T-cell (primary cell): Measurements from ENCODE around the gene PTPRO. TPM values are rescaled to one million over a fixed set of nuclear protein-coding genes. Genes with fewer than 3 reads are reported as not detected.

Experiments
- ATAC-seq, 4 experiments: fragments of 200-7000 bp in 3 of 4; fragments of 150-1000 bp in 1 of 4; cut with Tn5 transposase; replicated peaks in 1 of 4; 1 replicate in 3 of 4; 2 replicates in 1 of 4; pipeline ENCODE4 v1.10.0; 2021; ENCODE audit warnings: moderate library complexity in 3 of 4, mild to moderate bottlenecking in 2 of 4, moderate number of reproducible peaks in 1 of 4
- CTCF ChIA-PET, 2 donors: fragments of 300-600 bp; sonication (Branson Sonifier 250); formaldehyde crosslinking; loops; one replicate each; lab custom pipeline; 2022; ENCODE audit warnings: antibody characterized with exemption in 2 of 2; lab: Charles Lee
- POLR2A ChIA-PET, 2 donors: fragments of 300-600 bp; sonication (Branson Sonifier 250); formaldehyde crosslinking; loops; one replicate each; lab custom pipeline; 2022; ENCODE audit warnings: antibody characterized with exemption in 2 of 2; lab: Charles Lee
- DNase-seq, 35 experiments: peaks; one replicate each; pipeline versions ENCODE4 v3.0.0 to v3.0.0-alpha.2; 2013 to 2023
- H3K27ac ChIP-seq: one replicate; pipeline ENCODE4 v1.5.1; 2013; ENCODE audit warnings: low read length
- H3K27me3 ChIP-seq, 2 experiments: replicated peaks in 1 of 2; 1 replicate in 1 of 2; 2 replicates in 1 of 2; pipeline versions ENCODE4 v1.6.1 to v1.7.0; 2013; ENCODE audit warnings: low read length in 1 of 2, mixed read lengths in 1 of 2; ENCODE audit not compliant: control insufficient read depth in 2 of 2, insufficient read depth in 2 of 2; ENCODE audit errors: extremely low read depth in 1 of 2
- H3K36me3 ChIP-seq, 2 donors: 1 replicate in 1 of 2; 2 replicates in 1 of 2; pipeline versions ENCODE4 v1.6.1 to v1.7.0; 2013; ENCODE audit warnings: low read length in 1 of 2; ENCODE audit not compliant: control insufficient read depth in 2 of 2, insufficient read depth in 1 of 2; ENCODE audit errors: extremely low read depth in 1 of 2
- H3K4me1 ChIP-seq, 2 experiments: 1 replicate in 1 of 2; 2 replicates in 1 of 2; pipeline versions ENCODE4 v1.6.1 to v1.7.0; 2013; ENCODE audit warnings: low read length in 2 of 2, mixed read lengths in 1 of 2; ENCODE audit not compliant: insufficient read depth in 2 of 2, control insufficient read depth in 1 of 2; ENCODE audit errors: extremely low read depth in 1 of 2
- H3K4me3 ChIP-seq, 2 donors: 1 replicate in 1 of 2; 2 replicates in 1 of 2; pipeline versions ENCODE4 v1.5.1 to v1.7.0; 2013; ENCODE audit warnings: mild to moderate bottlenecking in 2 of 2, low read length in 1 of 2, moderate library complexity in 1 of 2; ENCODE audit not compliant: control insufficient read depth in 1 of 2; ENCODE audit errors: extremely low read depth in 1 of 2
- H3K9me3 ChIP-seq: 2 replicates; pipeline ENCODE4 v1.7.0; 2013
- H3K27ac Mint-ChIP-seq, 2 donors: one replicate each; pipeline ENCODE4 v1.8.0; 2020 to 2021; ENCODE audit warnings: mild to moderate bottlenecking in 2 of 2, mixed read lengths in 2 of 2
- H3K27me3 Mint-ChIP-seq, 2 donors: one replicate each; pipeline ENCODE4 v1.8.0; 2021 to 2022; ENCODE audit warnings: mixed read lengths in 2 of 2
- H3K36me3 Mint-ChIP-seq: one replicate; pipeline ENCODE4 v1.8.0; 2021; ENCODE audit warnings: mixed read lengths
- H3K4me1 Mint-ChIP-seq, 3 donors: one replicate each; pipeline ENCODE4 v1.8.0; 2020 to 2022; ENCODE audit warnings: mixed read lengths in 3 of 3, mild to moderate bottlenecking in 1 of 3
- H3K4me3 Mint-ChIP-seq, 3 donors: one replicate each; pipeline ENCODE4 v1.8.0; 2020 to 2022; ENCODE audit warnings: mild to moderate bottlenecking in 3 of 3, mixed read lengths in 3 of 3, moderate library complexity in 3 of 3
- H3K9me3 Mint-ChIP-seq, 3 donors: one replicate each; pipeline ENCODE4 v1.8.0; 2020 to 2022; ENCODE audit warnings: mixed read lengths in 3 of 3
- WGBS: methylation state at CpG from one replicate; pipeline ENCODE4 v1.1.5; 2013; ENCODE audit warnings: missing lambda C conversion rate; ENCODE audit not compliant: insufficient coverage; 5-methylcytosine and 5-hydroxymethylcytosine counted together
- total RNA-seq, 35 experiments: library from RNA in 6 of 35; stranded (reverse) in 6 of 35; fragments of 120-200 nt in 1 of 35; gene quantifications; one replicate each; pipeline versions ENCODE4 v1.2.1 to v1.2.4 and lab custom pipeline; 2013 to 2026

Gene PTPRO
- total RNA-seq, 5 donors from 2014 or later (not counting 1 experiment from before 2014, with no cell fraction given) = 1.1 to 11.5 (median 6.3) TPM

DNA sequence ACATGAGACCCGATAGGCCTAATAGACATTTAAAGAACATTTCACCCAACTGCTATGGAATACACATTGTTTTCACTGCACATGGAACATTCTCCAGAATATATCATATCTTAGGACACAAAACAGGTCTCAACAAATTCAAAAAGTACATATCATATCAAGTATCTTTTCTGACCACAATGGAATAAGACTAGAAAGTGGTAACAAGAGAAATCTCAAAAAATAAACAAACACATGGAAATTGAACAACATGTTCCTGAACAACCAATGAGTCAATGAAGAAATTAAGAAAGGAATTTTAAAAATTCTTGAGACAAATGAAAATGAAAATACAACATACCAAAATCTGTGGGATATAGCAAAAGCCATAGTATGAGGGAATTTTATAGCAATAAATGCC, 208.1 kb downstream of the PTPRO start:
- DNase-seq = no peak
- Mint-ChIP-seq H3K27me3 (no peaks in the 10 kb centered on the region), H3K4me1 (peaks cover 0 to 7% (median 0%) of the 10 kb centered on the region in 3 donors), H3K27ac (no peak overlapping the region), H3K36me3 (peaks cover 12% of the 10 kb centered on the region), H3K9me3 (peaks cover 0 to 13% (median 4%) of the 10 kb centered on the region in 3 donors), H3K4me3 (no peak overlapping the region)
- H3K4me3 ChIP-seq = no peak overlapping the region
- CTCF ChIA-PET = interaction anchor here (0.7 to 6.4 kb wide), 4 partner anchors 54 to 345 kb away, joined by 3 to 211 read pairs (median 44); no protein-coding TSS in a partner anchor
- H3K9me3 ChIP-seq = no peaks in the 10 kb centered on the region
- H3K36me3 ChIP-seq = no peaks in the 10 kb centered on the region
- no peak for ATAC-seq
- H3K27me3 ChIP-seq = peaks cover 0 to 3% of the 10 kb centered on the region in 2 experiments
- peaks cover 3 to 16% of the 10 kb centered on the region in 2 experiments for H3K4me1 ChIP-seq
- POLR2A ChIA-PET = no interaction called here
- no CpG with 5 or more reads among the region's 1 CpG for WGBS
- H3K27ac ChIP-seq = no peak overlapping the region

DNA sequence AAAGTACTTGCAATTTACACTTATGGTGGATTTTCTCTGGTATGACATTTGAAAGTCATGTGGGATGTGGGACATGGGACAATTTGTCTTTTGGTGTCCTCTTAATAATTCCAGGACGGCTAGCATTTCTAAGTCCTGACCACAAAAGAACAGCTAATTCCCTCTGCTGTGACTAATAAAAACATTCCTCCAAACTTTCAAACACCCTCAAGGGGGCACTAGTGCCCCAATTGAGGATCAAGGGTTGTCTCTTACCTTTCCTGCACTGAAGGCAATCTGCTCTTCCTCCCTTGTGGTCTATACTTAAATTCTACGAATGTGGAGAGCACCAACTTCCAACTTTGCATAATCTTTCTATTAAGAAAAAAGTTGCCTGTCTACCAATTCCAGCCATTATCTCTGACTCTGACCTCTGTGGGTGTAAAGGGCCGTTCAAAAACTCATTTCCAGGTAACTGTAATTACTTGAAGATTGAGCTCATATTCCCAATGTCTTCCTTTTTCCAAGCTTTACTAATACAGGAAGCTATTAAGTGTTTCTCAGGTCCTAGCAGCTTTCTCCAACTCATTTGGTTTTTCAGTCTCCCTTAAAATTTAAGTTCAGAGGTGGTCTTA, 210.2 kb downstream of the PTPRO start:
- peaks cover 0 to 13% (median 4%) of the 10 kb centered on the region in 3 donors for H3K9me3 Mint-ChIP-seq
- ChIA-PET CTCF (interaction anchor here (0.6 to 6.4 kb wide), 43 partner anchors 9 to 369 kb away, joined by 3 to 211 read pairs (median 5); partner anchors contain the start of gene EPS8 (in 1 of the 2)), POLR2A (interaction anchor here (0.9 to 1.0 kb wide), 2 partner anchors 52 kb away, joined by 3 read pairs; no protein-coding TSS in a partner anchor)
- peak overlapping the region in 1 of 3 donors; percentile 24 for H3K4me3 Mint-ChIP-seq
- peaks cover 0 to 7% (median 0%) of the 10 kb centered on the region in 3 donors for H3K4me1 Mint-ChIP-seq
- H3K4me3 ChIP-seq = no peak overlapping the region
- H3K4me1 ChIP-seq = peaks cover 3 to 16% of the 10 kb centered on the region in 2 experiments
- no peaks in the 10 kb centered on the region for H3K27me3 ChIP-seq
- H3K27ac Mint-ChIP-seq = peak overlapping the region; percentile 73 to 75
- no peaks in the 10 kb centered on the region for H3K27me3 Mint-ChIP-seq
- DNase-seq = peak in 34 of 35 experiments; percentile 10 to 76 (median 41)
- peak; percentile 74 to 86 (median 80) for ATAC-seq
- 0% methylated on average over 1 of the region's 3 CpGs for WGBS
- no peaks in the 10 kb centered on the region for H3K36me3 ChIP-seq
- H3K27ac ChIP-seq = no peak overlapping the region
- peaks cover 12% of the 10 kb centered on the region for H3K36me3 Mint-ChIP-seq
- no peaks in the 10 kb centered on the region for H3K9me3 ChIP-seq

DNA sequence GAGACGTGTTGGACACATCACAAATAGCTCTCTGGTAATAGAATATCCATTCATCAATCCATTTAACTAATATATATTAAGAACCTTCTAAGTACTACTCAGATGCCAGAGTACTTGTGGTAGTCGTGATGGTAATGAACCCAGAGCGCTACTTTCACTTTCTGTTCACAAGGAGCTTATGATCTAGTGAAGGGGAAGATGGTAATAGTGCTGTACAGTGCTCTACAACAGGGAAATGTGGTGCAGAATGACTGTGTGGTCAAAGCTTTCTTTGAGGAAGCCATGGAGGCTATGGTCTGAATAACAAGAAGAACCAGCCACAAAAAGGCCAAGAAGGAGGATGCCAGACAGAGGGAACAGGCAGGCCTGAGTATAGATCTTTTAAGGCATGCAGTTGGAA, 212.0 kb downstream of the PTPRO start:
- Mint-ChIP-seq H3K4me1 (peaks cover 8 to 12% (median 11%) of the 10 kb centered on the region in 3 donors), H3K36me3 (peaks cover 3% of the 10 kb centered on the region), H3K4me3 (peak overlapping the region in 2 of 3 donors; percentile 59 to 65), H3K27me3 (no peaks in the 10 kb centered on the region), H3K9me3 (no peaks in the 10 kb centered on the region), H3K27ac (no peak overlapping the region)
- Histone ChIP-seq H3K4me1 (peaks cover 3 to 16% of the 10 kb centered on the region in 2 experiments), H3K27ac (peak overlapping the region; percentile 46), H3K27me3 (no peaks in the 10 kb centered on the region), H3K9me3 (no peaks in the 10 kb centered on the region), H3K4me3 (peak overlapping the region in 1 of 2 donors; percentile 15), H3K36me3 (no peaks in the 10 kb centered on the region)
- DNase-seq (peak in 8 of 35 experiments; percentile 1 to 65 (median 4)), ATAC-seq (peak; percentile 71 to 86 (median 78))
- ChIA-PET POLR2A (interaction anchor here (0.5 to 1.0 kb wide), 4 partner anchors 8 to 283 kb away, joined by 3 read pairs; no protein-coding TSS in a partner anchor), CTCF (interaction anchor here (0.6 to 5.9 kb wide), 17 partner anchors 12 to 549 kb away, joined by 3 to 211 read pairs (median 4); no protein-coding TSS in a partner anchor)
- no CpG with 5 or more reads among the region's 3 CpGs for WGBS

DNA sequence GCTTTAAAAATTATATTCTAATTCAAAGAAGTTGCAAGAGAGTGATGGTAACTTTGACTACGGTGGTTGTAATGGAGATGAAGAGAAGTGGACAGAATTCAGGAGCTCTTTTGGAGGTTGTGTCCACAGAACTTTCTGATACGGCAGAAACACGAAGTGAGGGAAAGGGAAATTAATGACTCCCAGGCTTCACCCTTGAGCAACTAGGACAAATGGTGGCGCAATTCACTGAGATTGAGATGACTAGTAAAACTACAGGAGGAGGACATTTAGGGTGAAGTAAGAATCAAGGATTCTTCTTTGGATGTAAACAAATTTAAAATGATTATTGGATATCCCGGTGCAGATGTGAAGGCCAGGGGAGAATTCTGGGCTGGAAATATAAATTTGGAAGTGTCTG, 212.6 kb downstream of the PTPRO start:
- ATAC-seq (no peak), DNase-seq (no peak)
- Histone ChIP-seq H3K27ac (no peak overlapping the region), H3K9me3 (no peaks in the 10 kb centered on the region), H3K36me3 (no peaks in the 10 kb centered on the region), H3K4me1 (peaks cover 3 to 16% of the 10 kb centered on the region in 2 experiments), H3K27me3 (no peaks in the 10 kb centered on the region), H3K4me3 (no peak overlapping the region)
- no peaks in the 10 kb centered on the region for H3K27me3 Mint-ChIP-seq
- ChIA-PET CTCF (interaction anchor here (0.6 to 5.9 kb wide), 15 partner anchors 11 to 901 kb away, joined by 3 to 211 read pairs (median 4); no protein-coding TSS in a partner anchor), POLR2A (interaction anchor here (0.5 to 1.0 kb wide), 5 partner anchors 8 to 783 kb away, joined by 3 read pairs; no protein-coding TSS in a partner anchor)
- H3K9me3 Mint-ChIP-seq = no peaks in the 10 kb centered on the region
- no peak overlapping the region for H3K27ac Mint-ChIP-seq
- WGBS = 92% methylated on average over 5 of the region's 5 CpGs
- peaks cover 3% of the 10 kb centered on the region for H3K36me3 Mint-ChIP-seq
- peaks cover 8 to 12% (median 11%) of the 10 kb centered on the region in 3 donors for H3K4me1 Mint-ChIP-seq
- no peak overlapping the region for H3K4me3 Mint-ChIP-seq

DNA sequence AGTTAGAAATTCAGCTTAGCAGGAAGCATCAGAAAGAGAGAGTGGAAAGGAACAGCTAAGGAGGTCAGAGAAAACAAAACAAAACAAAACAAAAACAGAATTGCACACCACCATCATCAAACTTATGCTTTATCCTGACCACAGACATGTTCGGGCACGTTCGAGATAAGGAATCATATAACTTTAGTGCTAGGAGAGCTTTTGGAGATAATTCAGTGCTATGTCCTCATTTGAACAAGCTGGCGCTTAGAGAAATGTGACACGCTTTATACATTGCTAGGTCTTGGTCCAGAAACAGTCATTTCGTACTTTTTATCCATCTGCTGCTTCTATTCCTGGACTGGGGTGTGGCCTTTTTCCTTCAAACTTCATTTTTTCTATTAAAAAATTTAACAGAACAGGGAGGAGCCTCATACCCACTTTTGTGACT, 213.1 kb downstream of the PTPRO start:
- no peaks in the 10 kb centered on the region for H3K27me3 ChIP-seq
- Mint-ChIP-seq H3K36me3 (peaks cover 3% of the 10 kb centered on the region), H3K4me1 (peaks cover 10 to 15% (median 13%) of the 10 kb centered on the region in 3 donors), H3K27ac (no peak overlapping the region), H3K4me3 (no peak overlapping the region), H3K27me3 (no peaks in the 10 kb centered on the region), H3K9me3 (no peaks in the 10 kb centered on the region)
- no peaks in the 10 kb centered on the region for H3K9me3 ChIP-seq
- H3K4me1 ChIP-seq = peaks cover 3 to 16% of the 10 kb centered on the region in 2 experiments
- no peak for ATAC-seq
- H3K36me3 ChIP-seq = no peaks in the 10 kb centered on the region
- no peak overlapping the region for H3K27ac ChIP-seq
- ChIA-PET CTCF (interaction anchor here (1.0 to 5.9 kb wide), 5 partner anchors 11 to 902 kb away, joined by 3 to 211 read pairs (median 14); no protein-coding TSS in a partner anchor), POLR2A (interaction anchor here (0.6 to 0.7 kb wide), 2 partner anchors 47 to 783 kb away, joined by 3 read pairs; no protein-coding TSS in a partner anchor)
- no peak overlapping the region for H3K4me3 ChIP-seq
- no peak for DNase-seq
- WGBS = 100% methylated on average over 5 of the region's 6 CpGs

DNA sequence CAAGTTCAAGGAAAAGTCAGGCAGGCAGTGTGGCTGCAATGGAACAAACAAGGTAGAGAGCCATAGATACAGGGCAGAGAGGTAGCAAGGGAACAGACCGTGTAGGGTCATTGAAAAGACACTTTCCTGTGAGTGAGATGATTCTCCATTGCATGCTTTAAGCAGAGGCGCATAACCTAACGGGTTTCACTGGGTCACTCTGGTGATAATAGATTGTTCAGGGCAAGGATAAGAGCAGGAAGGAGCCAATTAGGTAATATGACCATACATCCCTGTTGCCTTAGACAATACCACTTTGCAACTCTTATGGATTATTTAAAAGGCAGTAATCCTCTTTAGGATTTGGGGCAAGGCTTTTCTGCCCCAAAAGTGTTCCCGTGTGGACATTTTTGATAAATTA, 214.1 kb downstream of the PTPRO start:
- CTCF ChIA-PET = interaction anchor here in 1 of 2 donors (5.9 kb wide), 1 partner anchor 48 kb away, joined by 211 read pairs; no protein-coding TSS in a partner anchor

More for the DNA sequence above, 214.1 kb downstream of the PTPRO start:
- ATAC-seq = no peak
- 83% methylated on average over 2 of the region's 4 CpGs for WGBS
- Histone ChIP-seq H3K9me3 (no peaks in the 10 kb centered on the region), H3K4me3 (no peak overlapping the region), H3K36me3 (no peaks in the 10 kb centered on the region), H3K27me3 (no peaks in the 10 kb centered on the region), H3K27ac (no peak overlapping the region), H3K4me1 (peaks cover 3 to 16% of the 10 kb centered on the region in 2 experiments)
- H3K27ac Mint-ChIP-seq = no peak overlapping the region
- no peaks in the 10 kb centered on the region for H3K9me3 Mint-ChIP-seq
- H3K4me3 Mint-ChIP-seq = no peak overlapping the region
- peaks cover 3% of the 10 kb centered on the region for H3K36me3 Mint-ChIP-seq
- H3K4me1 Mint-ChIP-seq = peaks cover 16 to 25% (median 17%) of the 10 kb centered on the region in 3 donors
- H3K27me3 Mint-ChIP-seq = no peaks in the 10 kb centered on the region
- DNase-seq = no peak
- POLR2A ChIA-PET = no interaction called here
